Motor neuron (in vitro differentiated cells): Measurements from ENCODE around the gene NFATC1. TPM values are rescaled to one million over a fixed set of nuclear protein-coding genes. Genes with fewer than 3 reads are reported as not detected.

Experiments
- ATAC-seq, 8 experiments: fragments of 200-7000 bp; cut with Tn5 transposase; replicated peaks in 6 of 8; 2 replicates each; pipeline ENCODE4 v1.8.0; 2021; ENCODE audit warnings: mild to moderate bottlenecking in 8 of 8, moderate library complexity in 8 of 8
- H3K27ac ChIP-seq, 2 donors: fragments of 250-450 bp; sonication (Bioruptor Pico); 2 replicates each; pipeline ENCODE4 v1.9.0; 2021; ENCODE audit warnings: antibody characterized with exemption in 2 of 2, mild to moderate bottlenecking in 2 of 2, moderate library complexity in 1 of 2
- H3K4me1 ChIP-seq, 2 donors: fragments of 250-450 bp; sonication (Bioruptor Pico); replicated peaks in 1 of 2; 2 replicates each; pipeline ENCODE4 v1.6.1; 2021; ENCODE audit warnings: antibody characterized with exemption in 2 of 2, mild to moderate bottlenecking in 2 of 2, moderate library complexity in 1 of 2
- H3K4me3 ChIP-seq, 5 donors: fragments of 250-450 bp; sonication (Bioruptor Pico); 2 replicates each; pipeline ENCODE4 v1.9.0; 2021; ENCODE audit warnings: antibody characterized with exemption in 5 of 5, mild to moderate bottlenecking in 5 of 5, moderate library complexity in 4 of 5
- WGBS, 10 experiments: fragments of 450-650 bp; shearing (Covaris generic); methylation state at CpG; one replicate each; pipeline ENCODE4 v1.0.0; 2022; 5-methylcytosine and 5-hydroxymethylcytosine counted together
- in situ Hi-C, 9 experiments: fragments of 400-800 bp; cut with MboI; loops; one replicate each; pipeline ENCODE4 v1.15.0; 2021; ENCODE audit warnings: low sequenced_read_pairs in 9 of 9, low pct_unique_long_range_greater_than_20kb in 2 of 9; ENCODE audit not compliant: unreplicated experiment in 9 of 9
- total RNA-seq, 8 experiments: library from RNA; unstranded; fragments of 300-600 nt; gene quantifications; 2 replicates each; pipeline versions ENCODE4 v1.2.3 to v1.2.4, GENCODE V29; 2022

NFATC1 gene
- total RNA-seq, 8 experiments from 2014 or later = 0.23 to 21.6 (median 2.3) TPM

GRCh38 chr18:79457239-79457638 lies 61.5 kb downstream of the NFATC1 start:
- in situ Hi-C loops = no loop called here
- H3K27ac ChIP-seq = no peak overlapping the region
- 80 to 100% (median 91%) methylated on average over 1 to 6 of the region's 12 CpGs; no CpG with 5 or more reads in 5 of the 10 experiments for WGBS, 10 experiments
- no peak overlapping the region for H3K4me3 ChIP-seq
- peaks cover 7 to 15% of the 10 kb centered on the region in 2 donors for H3K4me1 ChIP-seq
- ATAC-seq = no peak

- H3K4me1 ChIP-seq = peaks cover 7 to 15% of the 10 kb centered on the region in 2 donors
- no peak overlapping the region for H3K27ac ChIP-seq
- no peak for ATAC-seq
- in situ Hi-C loops = no loop called here
- no peak overlapping the region for H3K4me3 ChIP-seq
- WGBS, 10 experiments = 90 to 100% (median 100%) methylated on average over 1 to 2 of the region's 18 CpGs; no CpG with 5 or more reads in 7 of the 10 experiments
These were observed 61.9 kb downstream of the NFATC1 start for GRCh38 chr18:79457652-79458051.

DNA sequence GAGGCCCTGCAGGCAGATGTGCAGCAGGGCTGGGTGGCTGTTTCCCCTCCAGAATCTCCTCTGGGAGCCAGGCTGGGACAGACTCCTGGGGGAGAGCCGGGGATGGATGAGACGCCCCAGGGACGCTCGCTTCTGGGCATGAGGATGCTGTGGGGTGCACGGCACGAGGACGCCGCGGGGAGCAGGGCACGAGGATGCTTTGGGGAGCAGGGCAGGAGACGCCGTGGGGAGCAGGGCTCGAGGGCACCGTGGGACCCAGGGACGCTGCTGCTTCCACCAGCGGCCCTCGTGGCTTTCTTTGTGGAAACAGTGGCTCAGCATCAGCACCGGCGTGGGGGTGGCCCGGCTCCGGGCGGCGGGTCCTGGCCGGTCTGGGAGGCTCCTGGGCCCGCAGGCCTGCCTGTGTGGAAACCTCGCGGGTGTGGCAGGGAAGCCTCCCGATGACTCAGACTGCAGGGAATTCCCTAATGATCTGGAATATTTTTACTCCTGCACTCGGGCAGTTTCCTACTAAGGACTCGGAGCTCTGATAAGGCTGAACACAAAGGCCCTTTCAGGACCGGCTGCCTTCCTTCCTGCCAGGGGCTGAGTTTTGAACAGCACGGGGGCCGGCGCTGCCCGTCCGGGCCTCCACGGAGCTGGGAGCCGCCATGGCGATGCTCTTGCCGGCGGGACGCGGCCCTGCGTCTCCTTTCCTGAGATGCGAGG lies 62.6 kb downstream of the NFATC1 start:
- in situ Hi-C loops = no loop called here
- ATAC-seq = peak; percentile 82 to 95 (median 93)
- Histone ChIP-seq H3K4me1 (peaks cover 7 to 15% of the 10 kb centered on the region in 2 donors), H3K27ac (peak overlapping the region in 1 of 2 donors; percentile 54), H3K4me3 (no peak overlapping the region)
- 0 to 80% (median 56%) methylated on average over 1 to 13 of the region's 45 CpGs; no CpG with 5 or more reads in 4 of the 10 experiments for WGBS, 10 experiments

DNA sequence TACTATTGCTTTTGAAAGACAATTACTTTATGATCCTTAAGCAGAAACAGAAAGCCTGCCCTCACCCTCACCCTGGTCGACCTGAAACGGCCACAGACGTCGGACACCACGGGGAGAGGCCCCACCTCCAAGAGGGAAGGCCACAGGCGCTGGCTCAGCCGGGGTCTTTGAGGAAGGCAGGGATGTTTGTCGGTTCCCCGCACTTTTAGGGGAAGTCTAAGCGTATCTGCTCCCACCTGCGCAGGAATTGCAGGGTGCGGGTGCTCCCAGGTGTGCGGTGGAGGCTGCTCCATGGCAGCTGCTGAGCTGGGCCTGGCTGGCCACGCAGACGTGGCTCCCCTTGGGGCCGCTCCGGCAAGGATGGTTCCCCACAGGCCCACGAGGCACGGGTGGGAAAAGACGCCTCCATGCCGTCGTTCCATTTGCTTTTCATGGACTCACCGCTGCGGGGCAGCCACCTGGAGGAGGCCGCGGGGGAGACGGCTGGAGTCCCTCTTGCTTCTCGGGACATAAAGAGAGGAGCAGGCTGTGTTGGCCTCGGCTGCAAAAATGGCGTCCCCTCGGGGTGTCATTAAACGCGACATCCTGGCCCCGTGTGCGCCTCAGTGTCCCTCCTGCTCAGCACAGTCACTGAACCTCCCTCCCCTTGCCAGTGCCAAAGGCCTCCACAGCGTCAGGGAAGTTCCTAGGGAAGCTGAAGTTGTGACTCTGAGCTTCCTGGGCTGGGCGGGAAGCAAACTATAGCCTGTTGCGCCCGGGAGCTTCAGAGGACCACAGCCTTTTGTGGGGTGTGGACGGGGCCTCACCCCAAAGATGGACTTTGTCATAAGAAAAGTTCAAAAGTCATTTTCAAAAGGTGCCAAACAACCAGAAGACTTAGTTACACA lies 63.4 kb downstream of the NFATC1 start:
- peak in 5 of 8 experiments; percentile 4 to 44 (median 23) for ATAC-seq
- WGBS, 10 experiments = 45 to 100% (median 82%) methylated on average over 1 to 15 of the region's 40 CpGs; no CpG with 5 or more reads in 3 of the 10 experiments
- H3K27ac ChIP-seq = peak overlapping the region in 1 of 2 donors; percentile 54
- peaks cover 7 to 15% of the 10 kb centered on the region in 2 donors for H3K4me1 ChIP-seq
- H3K4me3 ChIP-seq = no peak overlapping the region
- in situ Hi-C loops = no loop called here

DNA sequence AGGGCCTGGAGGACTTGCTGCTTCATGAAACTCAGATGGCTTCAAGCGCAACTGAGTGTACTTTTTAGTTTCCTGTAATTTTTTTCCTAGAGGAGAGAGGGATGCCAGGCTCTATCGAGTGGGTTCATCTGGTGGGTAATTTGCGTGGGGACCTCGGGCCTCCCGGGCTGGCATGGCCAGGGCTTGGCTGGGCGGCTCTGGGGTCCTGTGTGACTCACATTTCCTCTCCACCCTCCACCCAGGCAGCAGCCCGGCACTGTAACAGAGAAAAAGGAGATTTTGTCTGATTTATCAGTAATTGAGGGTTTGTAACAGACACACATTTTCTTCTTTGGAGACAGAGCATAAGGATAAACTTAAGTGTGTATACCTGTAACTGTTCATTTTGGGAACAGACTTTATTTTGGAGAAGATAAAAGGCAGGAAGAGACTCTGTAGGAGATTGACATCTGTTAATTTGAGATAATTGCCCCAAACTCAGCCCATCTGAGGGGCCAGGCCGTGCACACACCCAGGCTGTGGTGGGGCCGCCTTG lies 64.3 kb downstream of the NFATC1 start:
- H3K4me3 ChIP-seq = no peak overlapping the region
- H3K4me1 ChIP-seq = peaks cover 7 to 18% of the 10 kb centered on the region in 2 donors
- peak in 2 of 8 experiments; percentile 11 to 12 for ATAC-seq
- 7 to 80% (median 57%) methylated on average over 1 to 5 of the region's 9 CpGs; no CpG with 5 or more reads in 4 of the 10 experiments for WGBS, 10 experiments
- in situ Hi-C loops = no loop called here
- no peak overlapping the region for H3K27ac ChIP-seq

- Histone ChIP-seq H3K4me3 (no peak overlapping the region), H3K4me1 (peaks cover 14 to 25% of the 10 kb centered on the region in 2 donors), H3K27ac (no peak overlapping the region)
- in situ Hi-C loops = no loop called here
- ATAC-seq = no peak
- 0 to 81% (median 76%) methylated on average over 1 to 12 of the region's 31 CpGs; no CpG with 5 or more reads in 4 of the 10 experiments for WGBS, 10 experiments
These were observed 65.0 kb downstream of the NFATC1 start for GRCh38 chr18:79460481-79461300.

DNA sequence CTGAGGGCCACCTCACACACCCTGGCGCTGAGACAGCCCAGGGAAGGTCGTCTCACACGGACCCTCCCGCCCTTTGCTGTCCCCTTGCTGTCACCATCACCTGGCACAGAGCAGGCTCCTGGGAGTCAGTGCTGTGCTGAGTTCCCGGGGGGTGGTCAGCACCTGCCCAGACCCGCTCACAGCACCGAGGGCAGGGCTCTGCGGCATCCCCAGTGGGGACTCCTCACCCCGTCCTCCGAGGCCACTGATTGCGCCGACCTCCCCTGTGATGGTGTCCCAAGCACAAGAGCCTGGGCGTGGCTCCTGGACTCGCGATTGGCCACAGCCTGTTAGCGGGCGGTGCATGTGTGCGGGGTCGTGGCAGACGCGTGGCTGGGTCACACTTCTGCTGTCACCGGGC lies 65.9 kb downstream of the NFATC1 start:
- in situ Hi-C loops = no loop called here
- no peak for ATAC-seq
- Histone ChIP-seq H3K4me3 (no peak overlapping the region), H3K4me1 (peaks cover 18 to 28% of the 10 kb centered on the region in 2 donors), H3K27ac (no peak overlapping the region)
- 79 to 100% (median 97%) methylated on average over 1 to 7 of the region's 22 CpGs; no CpG with 5 or more reads in 4 of the 10 experiments for WGBS, 10 experiments

- 0 to 100% (median 86%) methylated on average over 1 to 9 of the region's 25 CpGs; no CpG with 5 or more reads in 3 of the 10 experiments for WGBS, 10 experiments
- in situ Hi-C loops = no loop called here
- H3K4me3 ChIP-seq = no peak overlapping the region
- no peak for ATAC-seq
- H3K4me1 ChIP-seq = peaks cover 18 to 25% of the 10 kb centered on the region in 2 donors
- H3K27ac ChIP-seq = no peak overlapping the region
These were observed 67.8 kb downstream of the NFATC1 start for GRCh38 chr18:79463424-79463960.

DNA sequence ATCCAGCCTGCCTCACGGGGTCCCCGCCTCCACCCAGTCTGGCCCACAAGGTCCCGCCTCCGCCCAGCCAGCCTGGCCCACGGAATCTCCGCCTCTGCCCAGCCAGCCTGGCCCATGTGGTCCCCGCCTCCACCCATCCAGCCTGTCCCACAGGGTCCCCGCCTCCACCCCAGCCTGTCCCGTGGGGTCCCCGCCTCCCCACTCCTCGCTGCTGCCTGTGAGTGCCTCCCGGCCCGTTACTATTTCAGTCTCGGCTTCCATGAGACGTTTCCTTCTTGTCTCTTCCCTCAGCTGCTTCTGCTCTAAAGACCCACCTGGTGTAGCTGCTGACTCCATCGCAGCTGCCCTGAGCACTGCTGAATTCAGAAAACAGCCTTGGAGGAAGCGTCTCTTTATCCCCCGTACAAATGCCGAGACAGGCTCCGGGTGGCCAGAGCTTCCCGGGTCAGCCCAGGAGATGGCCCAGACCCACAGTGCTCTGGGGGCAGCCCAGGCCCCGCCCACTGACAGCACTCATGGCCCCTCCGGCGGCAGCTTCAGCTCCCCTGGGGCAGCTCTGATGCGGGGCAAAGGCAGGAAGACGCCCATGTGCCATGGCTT lies 69.8 kb downstream of the NFATC1 start:
- Histone ChIP-seq H3K27ac (peak overlapping the region in 1 of 2 donors; percentile 59), H3K4me3 (peak overlapping the region in 2 of 5 donors; percentile 6 to 16), H3K4me1 (peaks cover 11 to 26% of the 10 kb centered on the region in 2 donors)
- peak in 7 of 8 experiments; percentile 37 to 93 (median 91) for ATAC-seq
- 20 to 31% (median 26%) methylated on average over 3 to 6 of the region's 26 CpGs; no CpG with 5 or more reads in 7 of the 10 experiments for WGBS, 10 experiments
- in situ Hi-C loops = no loop called here

- Histone ChIP-seq H3K27ac (no peak overlapping the region), H3K4me3 (no peak overlapping the region), H3K4me1 (peaks cover 11 to 29% of the 10 kb centered on the region in 2 donors)
- ATAC-seq = no peak
- in situ Hi-C loops = no loop called here
- WGBS, 10 experiments = 80 to 100% (median 93%) methylated on average over 1 to 8 of the region's 16 CpGs; no CpG with 5 or more reads in 6 of the 10 experiments
These were observed 70.9 kb downstream of the NFATC1 start for GRCh38 chr18:79466591-79466990.

- WGBS, 10 experiments = 90 to 100% (median 98%) methylated on average over 4 to 25 of the region's 33 CpGs; no CpG with 5 or more reads in 5 of the 10 experiments
- no peak for ATAC-seq
- in situ Hi-C loops = no loop called here
- peaks cover 11 to 29% of the 10 kb centered on the region in 2 donors for H3K4me1 ChIP-seq
- no peak overlapping the region for H3K4me3 ChIP-seq
- no peak overlapping the region for H3K27ac ChIP-seq
These were observed 71.4 kb downstream of the NFATC1 start for GRCh38 chr18:79467126-79467525.
